Endodermal cell (in vitro differentiated cells): ENCODE data around the gene ANKRD44. TPM values are rescaled to one million over a fixed set of nuclear protein-coding genes. Genes with fewer than 3 reads are reported as not detected.

Experiments used
- DNase-seq: peaks from one replicate; pipeline ENCODE4 v3.0.0-alpha.2; 2017
- H3K27ac ChIP-seq: 2 replicates; pipeline ENCODE4 v1.5.1; 2013; ENCODE audit warnings: mild to moderate bottlenecking, low read depth, low read length, moderate library complexity
- H3K27me3 ChIP-seq: 2 replicates; pipeline ENCODE4 v1.6.1; 2013; ENCODE audit warnings: mild to moderate bottlenecking, low read length, moderate library complexity; ENCODE audit not compliant: insufficient read depth, control insufficient read depth, poor library complexity, severe bottlenecking
- H3K36me3 ChIP-seq: 2 replicates; pipeline ENCODE4 v1.7.0; 2013; ENCODE audit warnings: mild to moderate bottlenecking, low read length, moderate library complexity; ENCODE audit not compliant: control insufficient read depth, insufficient read depth
- H3K4me1 ChIP-seq: one replicate; pipeline ENCODE4 v1.7.0; 2013; ENCODE audit warnings: low read length; ENCODE audit not compliant: control insufficient read depth, insufficient read depth
- H3K4me3 ChIP-seq: 2 replicates; pipeline ENCODE4 v1.5.1; 2013; ENCODE audit warnings: mild to moderate bottlenecking, low read length, moderate library complexity
- H3K9ac ChIP-seq: 2 replicates; pipeline ENCODE4 v1.6.1; 2013; ENCODE audit warnings: mild to moderate bottlenecking, low read length, moderate library complexity; ENCODE audit not compliant: poor library complexity, severe bottlenecking; ENCODE audit errors: extremely low read depth
- H3K9me3 ChIP-seq: 2 replicates; pipeline ENCODE4 v1.6.1; 2013; ENCODE audit warnings: mild to moderate bottlenecking, low read length, moderate library complexity; ENCODE audit not compliant: control insufficient read depth
- H3K27ac Mint-ChIP-seq: 2 replicates; pipeline ENCODE4 v1.8.0; 2020; ENCODE audit warnings: mixed read lengths
- H3K27me3 Mint-ChIP-seq: 2 replicates; pipeline ENCODE4 v1.8.0; 2021; ENCODE audit warnings: mild to moderate bottlenecking, mixed read lengths; ENCODE audit not compliant: insufficient read depth
- H3K36me3 Mint-ChIP-seq: 2 replicates; pipeline ENCODE4 v1.8.0; 2020; ENCODE audit warnings: low read depth, mixed read lengths
- H3K4me1 Mint-ChIP-seq: 2 replicates; pipeline ENCODE4 v1.8.0; 2020; ENCODE audit warnings: mixed read lengths
- H3K4me3 Mint-ChIP-seq: 2 replicates; pipeline ENCODE4 v1.8.0; 2020; ENCODE audit warnings: mild to moderate bottlenecking, moderate library complexity, mixed read lengths
- H3K9me3 Mint-ChIP-seq: 2 replicates; pipeline ENCODE4 v1.8.0; 2020; ENCODE audit warnings: mild to moderate bottlenecking, mixed read lengths
- WGBS, 2 experiments: methylation state at CpG; one replicate each; pipeline versions ENCODE4 v1.1.5 to v1.1.7; 2013; ENCODE audit warnings: missing lambda C conversion rate in 2 of 2, mixed read lengths in 1 of 2; ENCODE audit not compliant: insufficient coverage in 1 of 2, insufficient read length in 1 of 2; 5-methylcytosine and 5-hydroxymethylcytosine counted together
- total RNA-seq, 2 donors: library from RNA; stranded (reverse); fragmentation: NEBNext Ultra II Directional in 1 of 2; extraction: Animal tissue kit (Norgen Biotek cat#: 25700) in 1 of 2; gene quantifications; 2 replicates in 1 of 2; 3 replicates in 1 of 2; pipeline ENCODE4 v1.2.1, GENCODE V29; 2021
- TF ChIP-seq, protein P1 (sequence below): fragments of 200-600 bp; sonication (generic); conservative IDR thresholded peaks from 2 replicates; pipeline ENCODE4 v1.5.0; 2021; ENCODE audit warnings: antibody characterized with exemption, mild to moderate bottlenecking

The ANKRD44 gene
- total RNA-seq, 2 donors from 2014 or later = 6.2 to 10.6 TPM

DNA sequence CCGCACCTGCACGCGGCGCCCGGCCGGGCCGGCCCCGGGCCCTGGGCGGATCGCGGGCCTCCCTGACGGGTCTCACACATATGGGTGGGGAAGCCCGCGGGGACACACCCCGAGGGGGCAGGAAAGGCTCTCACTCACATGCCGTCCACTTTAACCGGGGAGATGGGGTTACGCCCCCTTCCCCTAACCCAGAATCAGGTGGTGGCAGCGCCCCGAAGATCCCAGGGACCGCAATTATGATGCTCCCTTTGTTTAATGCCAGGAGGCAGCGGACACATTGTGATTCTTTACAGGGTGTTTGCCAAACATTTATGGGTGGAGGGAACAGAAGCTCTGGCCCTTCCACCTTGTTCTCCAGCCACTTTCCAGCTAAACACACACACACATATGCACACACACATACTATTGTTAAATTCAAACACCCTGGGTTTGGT is 424 bp upstream of the ANKRD44 start:
- no peaks in the 10 kb centered on the region for H3K9me3 Mint-ChIP-seq
- peaks cover 37% of the 10 kb centered on the region for H3K27me3 Mint-ChIP-seq
- Histone ChIP-seq H3K27me3 (peaks cover 33% of the 10 kb centered on the region), H3K4me1 (peaks cover 9% of the 10 kb centered on the region), H3K36me3 (no peaks in the 10 kb centered on the region), H3K4me3 (peak overlapping the region; percentile 75), H3K27ac (no peak overlapping the region), H3K9me3 (no peaks in the 10 kb centered on the region), H3K9ac (peak overlapping the region; percentile 2)
- H3K36me3 Mint-ChIP-seq = no peaks in the 10 kb centered on the region
- no peak overlapping the region for H3K27ac Mint-ChIP-seq
- peaks cover 36% of the 10 kb centered on the region for H3K4me1 Mint-ChIP-seq
- peak overlapping the region; percentile 83 for H3K4me3 Mint-ChIP-seq
- WGBS, 2 experiments = 0 to 6% methylated on average over 5 to 22 of the region's 22 CpGs
- no peak for DNase-seq
- TF ChIP-seq, protein P1, sequence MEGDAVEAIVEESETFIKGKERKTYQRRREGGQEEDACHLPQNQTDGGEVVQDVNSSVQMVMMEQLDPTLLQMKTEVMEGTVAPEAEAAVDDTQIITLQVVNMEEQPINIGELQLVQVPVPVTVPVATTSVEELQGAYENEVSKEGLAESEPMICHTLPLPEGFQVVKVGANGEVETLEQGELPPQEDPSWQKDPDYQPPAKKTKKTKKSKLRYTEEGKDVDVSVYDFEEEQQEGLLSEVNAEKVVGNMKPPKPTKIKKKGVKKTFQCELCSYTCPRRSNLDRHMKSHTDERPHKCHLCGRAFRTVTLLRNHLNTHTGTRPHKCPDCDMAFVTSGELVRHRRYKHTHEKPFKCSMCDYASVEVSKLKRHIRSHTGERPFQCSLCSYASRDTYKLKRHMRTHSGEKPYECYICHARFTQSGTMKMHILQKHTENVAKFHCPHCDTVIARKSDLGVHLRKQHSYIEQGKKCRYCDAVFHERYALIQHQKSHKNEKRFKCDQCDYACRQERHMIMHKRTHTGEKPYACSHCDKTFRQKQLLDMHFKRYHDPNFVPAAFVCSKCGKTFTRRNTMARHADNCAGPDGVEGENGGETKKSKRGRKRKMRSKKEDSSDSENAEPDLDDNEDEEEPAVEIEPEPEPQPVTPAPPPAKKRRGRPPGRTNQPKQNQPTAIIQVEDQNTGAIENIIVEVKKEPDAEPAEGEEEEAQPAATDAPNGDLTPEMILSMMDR = no peak

DNA sequence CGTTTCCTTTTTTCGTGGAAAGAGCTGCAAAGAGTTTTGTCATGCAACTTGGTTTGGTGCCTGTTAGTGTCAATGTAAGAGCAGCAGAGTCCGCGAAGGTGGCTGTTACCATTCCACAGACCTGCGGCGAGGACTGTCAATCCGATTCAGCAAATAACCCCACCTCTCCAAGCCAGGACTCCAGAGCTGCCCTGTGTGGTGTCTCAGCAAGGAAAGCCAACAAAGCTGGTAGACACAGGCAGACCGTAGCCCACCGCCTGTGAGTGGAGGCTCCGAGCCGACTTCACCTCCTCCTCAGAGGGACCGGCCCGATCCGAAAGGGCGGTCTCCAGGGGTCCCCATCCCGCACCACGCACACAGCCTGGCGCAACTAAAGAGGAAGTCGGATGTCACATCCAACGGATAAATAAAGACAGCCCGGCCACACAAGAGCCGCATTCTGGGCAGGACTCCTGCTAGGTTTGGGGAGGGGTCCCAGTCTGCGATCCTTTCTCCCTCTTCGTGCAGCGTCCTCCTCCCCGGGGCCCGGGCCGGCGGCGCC is 819 bp downstream of the ANKRD44 start:
- no peaks in the 10 kb centered on the region for H3K9me3 ChIP-seq
- Mint-ChIP-seq H3K4me1 (peaks cover 25% of the 10 kb centered on the region), H3K27me3 (peaks cover 37% of the 10 kb centered on the region), H3K36me3 (no peaks in the 10 kb centered on the region), H3K27ac (peak overlapping the region; percentile 70), H3K4me3 (peak overlapping the region; percentile 83), H3K9me3 (no peaks in the 10 kb centered on the region)
- WGBS, 2 experiments = 5 to 13% methylated on average over 3 to 30 of the region's 30 CpGs
- no peak overlapping the region for H3K9ac ChIP-seq
- peaks cover 33% of the 10 kb centered on the region for H3K27me3 ChIP-seq
- TF ChIP-seq, protein P1 = no peak
- peaks cover 5% of the 10 kb centered on the region for H3K4me1 ChIP-seq
- no peak overlapping the region for H3K27ac ChIP-seq
- peak overlapping the region; percentile 81 for H3K4me3 ChIP-seq
- no peaks in the 10 kb centered on the region for H3K36me3 ChIP-seq
- peak; percentile 77 for DNase-seq

DNA sequence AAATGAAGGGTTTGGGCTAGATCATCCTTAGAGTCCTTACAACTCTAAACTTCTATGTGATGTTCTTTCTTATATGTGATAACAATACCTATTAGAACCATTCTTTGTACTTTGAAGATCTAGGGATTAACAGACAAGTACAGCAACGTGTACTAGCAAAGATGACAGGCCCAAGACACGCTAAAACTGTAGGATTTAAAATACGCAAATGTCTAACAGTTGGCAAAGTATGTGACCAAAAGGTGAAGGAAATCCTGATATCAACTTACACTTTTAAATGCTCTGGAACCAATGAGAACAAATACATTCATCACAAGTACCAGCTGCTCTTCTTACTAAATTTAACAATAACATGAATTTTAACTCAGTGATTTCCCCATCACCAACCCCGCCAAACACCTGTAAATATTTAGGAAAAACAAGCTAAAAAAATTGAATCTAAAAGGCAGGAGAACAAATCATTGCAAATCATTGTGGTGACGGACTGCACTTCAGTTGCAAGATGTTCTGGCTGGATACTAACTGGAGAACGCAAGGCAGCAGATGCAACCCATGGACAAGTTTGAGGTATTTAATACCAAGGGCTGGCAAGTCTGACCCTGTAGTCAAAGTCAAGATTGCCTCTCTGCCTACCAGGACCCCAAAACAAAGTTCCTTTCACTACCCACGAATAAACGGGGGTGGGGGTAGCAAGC is 1.4 kb downstream of the ANKRD44 start:
- no peak for DNase-seq
- H3K4me3 Mint-ChIP-seq = peak overlapping the region; percentile 83
- Histone ChIP-seq H3K9me3 (no peaks in the 10 kb centered on the region), H3K4me3 (peak overlapping the region; percentile 81), H3K27ac (no peak overlapping the region), H3K36me3 (no peaks in the 10 kb centered on the region), H3K9ac (no peak overlapping the region), H3K4me1 (peaks cover 5% of the 10 kb centered on the region), H3K27me3 (peaks cover 33% of the 10 kb centered on the region)
- H3K27ac Mint-ChIP-seq = no peak overlapping the region
- H3K9me3 Mint-ChIP-seq = no peaks in the 10 kb centered on the region
- TF ChIP-seq, protein P1 = no peak
- 70 to 90% methylated on average over 4 to 8 of the region's 8 CpGs for WGBS, 2 experiments
- H3K27me3 Mint-ChIP-seq = peaks cover 37% of the 10 kb centered on the region
- peaks cover 25% of the 10 kb centered on the region for H3K4me1 Mint-ChIP-seq
- H3K36me3 Mint-ChIP-seq = no peaks in the 10 kb centered on the region
